Stimulated activated naive B cell treated with anti-CD40 and anti-IgM and Interleukin-4, amounts not matched to agents 10 μg/mL and 1 μg/mL and 100 μg/mL, for 72 hours (primary cell): ENCODE data around the gene P3H3.
"Not testable (repeated sequence)": the region's sequence is repeated elsewhere in the genome, so short reads cannot be mapped to it uniquely, and the experiment has no call there.

Source experiments
- ATAC-seq, 2 donors: fragments of 150-1000 bp; cut with Tn5 transposase; replicated peaks; 2 replicates each; pipeline ENCODE4 v1.10.0; 2021; ENCODE audit warnings: moderate library complexity in 1 of 2
- DNase-seq: peaks from one replicate; pipeline ENCODE4 v3.0.0; 2021
- H3K27ac Mint-ChIP-seq: one replicate; pipeline ENCODE4 v1.8.0; 2022; ENCODE audit warnings: mild to moderate bottlenecking, mixed read lengths
- H3K27me3 Mint-ChIP-seq, 2 donors: one replicate each; pipeline ENCODE4 v1.8.0; 2022; ENCODE audit warnings: mixed read lengths in 2 of 2
- H3K36me3 Mint-ChIP-seq, 2 donors: one replicate each; pipeline ENCODE4 v1.8.0; 2022; ENCODE audit warnings: mixed read lengths in 2 of 2, mild to moderate bottlenecking in 1 of 2
- H3K4me1 Mint-ChIP-seq, 2 donors: one replicate each; pipeline ENCODE4 v1.8.0; 2022; ENCODE audit warnings: mixed read lengths in 2 of 2, mild to moderate bottlenecking in 1 of 2
- H3K4me3 Mint-ChIP-seq, 2 donors: one replicate each; pipeline ENCODE4 v1.8.0; 2022; ENCODE audit warnings: mild to moderate bottlenecking in 2 of 2, mixed read lengths in 2 of 2, moderate library complexity in 1 of 2
- H3K9me3 Mint-ChIP-seq, 2 donors: one replicate each; pipeline ENCODE4 v1.8.0; 2022; ENCODE audit warnings: mixed read lengths in 2 of 2, mild to moderate bottlenecking in 1 of 2

Gene P3H3

GRCh38 chr12:6866920-6867412 lies 38.8 kb downstream of the P3H3 start:
- no peaks in the 10 kb centered on the region for H3K9me3 Mint-ChIP-seq
- H3K27me3 Mint-ChIP-seq = no peaks in the 10 kb centered on the region
- ATAC-seq (peak; percentile 26 to 30), DNase-seq (no peak)
- peak overlapping the region; percentile 99 for H3K27ac Mint-ChIP-seq
- H3K4me1 Mint-ChIP-seq = peaks cover 42 to 51% of the 10 kb centered on the region in 2 donors
- H3K36me3 Mint-ChIP-seq = peaks cover 60 to 80% of the 10 kb centered on the region in 2 donors
- peak overlapping the region; percentile 96 to 97 for H3K4me3 Mint-ChIP-seq

- Mint-ChIP-seq H3K4me1 (peaks cover 48 to 58% of the 10 kb centered on the region in 2 donors), H3K27me3 (no peaks in the 10 kb centered on the region), H3K4me3 (peak within 1 kb of the TSS; percentile 96 to 97), H3K9me3 (no peaks in the 10 kb centered on the region), H3K27ac (peak within 1 kb of the TSS; percentile 99), H3K36me3 (peaks cover 59 to 82% of the 10 kb centered on the region in 2 donors)
- peak; percentile 70 for DNase-seq
- ATAC-seq = peak; percentile 81 to 85
These were observed 39.4 kb downstream of the P3H3 start, which contains the start of gene TPI1 for GRCh38 chr12:6867413-6868210. TSS of gene TPI1 (plus strand) at chr12:6867531. CDS start at chr12:6867567, 36 bp downstream.

GRCh38 chr12:6868211-6869048 lies 40.2 kb downstream of the P3H3 start:
- DNase-seq (no peak), ATAC-seq (peak in 1 of 2 donors; percentile 2)
- H3K9me3 Mint-ChIP-seq = no peaks in the 10 kb centered on the region
- H3K27ac Mint-ChIP-seq = peak overlapping the region; percentile 95
- H3K27me3 Mint-ChIP-seq = no peaks in the 10 kb centered on the region
- peaks cover 48 to 64% of the 10 kb centered on the region in 2 donors for H3K4me1 Mint-ChIP-seq
- H3K36me3 Mint-ChIP-seq = peaks cover 56 to 79% of the 10 kb centered on the region in 2 donors
- H3K4me3 Mint-ChIP-seq = peak overlapping the region; percentile 96 to 97

- peak; percentile 69 for DNase-seq
- H3K4me1 Mint-ChIP-seq = peaks cover 51 to 72% of the 10 kb centered on the region in 2 donors
These were observed 41.1 kb downstream of the P3H3 start for GRCh38 chr12:6869049-6870021.

GRCh38 chr12:6870304-6870703 lies 42.1 kb downstream of the P3H3 start:
- DNase-seq, ATAC-seq, H3K27ac Mint-ChIP-seq, H3K27me3 Mint-ChIP-seq, H3K9me3 Mint-ChIP-seq: not testable (repeated sequence)
- H3K36me3 Mint-ChIP-seq = peaks cover 45 to 62% of the 10 kb centered on the region in 2 donors
- H3K4me3 Mint-ChIP-seq = peak overlapping the region in 1 of 2 donors; percentile 13
- peaks cover 51 to 72% of the 10 kb centered on the region in 2 donors for H3K4me1 Mint-ChIP-seq

More at GRCh38 chr12:6869049-6870021, 41.1 kb downstream of the P3H3 start:
- H3K9me3 Mint-ChIP-seq = no peaks in the 10 kb centered on the region
- H3K4me3 Mint-ChIP-seq = peak overlapping the region; percentile 96 to 97
- peak overlapping the region; percentile 95 for H3K27ac Mint-ChIP-seq
- peaks cover 52 to 71% of the 10 kb centered on the region in 2 donors for H3K36me3 Mint-ChIP-seq
- peak; percentile 8 to 11 for ATAC-seq
- H3K27me3 Mint-ChIP-seq = no peaks in the 10 kb centered on the region

- H3K27me3 Mint-ChIP-seq = no peaks in the 10 kb centered on the region
- DNase-seq (no peak), ATAC-seq (no peak)
- peaks cover 51 to 72% of the 10 kb centered on the region in 2 donors for H3K4me1 Mint-ChIP-seq
- H3K27ac Mint-ChIP-seq = peak overlapping the region; percentile 97
- H3K36me3 Mint-ChIP-seq = peaks cover 49 to 57% of the 10 kb centered on the region in 2 donors
- no peaks in the 10 kb centered on the region for H3K9me3 Mint-ChIP-seq
- H3K4me3 Mint-ChIP-seq = peak overlapping the region; percentile 89 to 100
These were observed 43.1 kb downstream of the P3H3 start for GRCh38 chr12:6871052-6871957.

GRCh38 chr12:6872073-6873048 lies 44.2 kb downstream of the P3H3 start:
- H3K27me3 Mint-ChIP-seq = no peaks in the 10 kb centered on the region
- H3K9me3 Mint-ChIP-seq = no peaks in the 10 kb centered on the region
- ATAC-seq (peak; percentile 47 to 50), DNase-seq (peak; percentile 81)
- H3K27ac Mint-ChIP-seq = peak overlapping the region; percentile 97
- H3K36me3 Mint-ChIP-seq = peaks cover 55 to 56% of the 10 kb centered on the region in 2 donors
- H3K4me3 Mint-ChIP-seq = peak overlapping the region; percentile 89 to 100
- H3K4me1 Mint-ChIP-seq = peaks cover 46 to 63% of the 10 kb centered on the region in 2 donors

GRCh38 chr12:6873094-6874014 lies 45.1 kb downstream of the P3H3 start, which contains the start of gene SPSB2:
TSS of gene SPSB2 (minus strand) at chr12:6873303. CDS start at chr12:6872901, 402 bp downstream.
- peak within 1 kb of the TSS; percentile 97 for H3K27ac Mint-ChIP-seq
- H3K4me1 Mint-ChIP-seq = peaks cover 42 to 56% of the 10 kb centered on the region in 2 donors
- peak; percentile 98 for DNase-seq
- peak; percentile 84 to 87 for ATAC-seq
- H3K9me3 Mint-ChIP-seq = no peaks in the 10 kb centered on the region
- peaks cover 50 to 51% of the 10 kb centered on the region in 2 donors for H3K36me3 Mint-ChIP-seq
- H3K27me3 Mint-ChIP-seq = no peaks in the 10 kb centered on the region
- peak within 1 kb of the TSS; percentile 89 to 100 for H3K4me3 Mint-ChIP-seq

GRCh38 chr12:6874015-6874368 lies 45.8 kb downstream of the P3H3 start:
- Mint-ChIP-seq H3K4me1 (peaks cover 35 to 50% of the 10 kb centered on the region in 2 donors), H3K4me3 (peak overlapping the region; percentile 89 to 100), H3K27ac (peak overlapping the region; percentile 85), H3K36me3 (peaks cover 44 to 45% of the 10 kb centered on the region in 2 donors)
- not testable (repeated sequence) for ATAC-seq, H3K9me3 Mint-ChIP-seq, DNase-seq, H3K27me3 Mint-ChIP-seq

- H3K9me3 Mint-ChIP-seq, DNase-seq, H3K4me1 Mint-ChIP-seq, H3K4me3 Mint-ChIP-seq, ATAC-seq, H3K27ac Mint-ChIP-seq, H3K27me3 Mint-ChIP-seq: not testable (repeated sequence)
- H3K36me3 Mint-ChIP-seq = peaks cover 14 to 18% of the 10 kb centered on the region in 2 donors
These were observed 51.6 kb downstream of the P3H3 start for GRCh38 chr12:6879824-6880223.

GRCh38 chr12:6883252-6883651 lies 55.0 kb downstream of the P3H3 start:
- Mint-ChIP-seq H3K36me3 (peaks cover 4 to 10% of the 10 kb centered on the region in 2 donors), H3K4me3 (no peak overlapping the region), H3K4me1 (no peaks in the 10 kb centered on the region), H3K27me3 (no peaks in the 10 kb centered on the region), H3K9me3 (no peaks in the 10 kb centered on the region), H3K27ac (no peak overlapping the region)
- DNase-seq (no peak), ATAC-seq (no peak)
